Panc1 (cell line): ENCODE measurements around the gene GKN1.

ENCODE experiments used
- CTCF ChIP-seq: fragments of 450-650 bp; IDR thresholded peaks from 2 replicates; pipeline ENCODE4 v1.5.1; 2017; ENCODE audit warnings: mild to moderate bottlenecking
- POLR2AphosphoS5 ChIP-seq: IDR thresholded peaks from 2 replicates; pipeline ENCODE4 v1.6.1; 2012; ENCODE audit warnings: mild to moderate bottlenecking, low read depth, low read length, moderate library complexity
- REST ChIP-seq, 2 experiments: IDR thresholded peaks; 2 replicates each; pipeline ENCODE4 v1.6.1; 2011 to 2012; ENCODE audit warnings: low read depth in 2 of 2, control low read depth in 1 of 2, low read length in 1 of 2, mild to moderate bottlenecking in 1 of 2, moderate library complexity in 1 of 2; ENCODE audit not compliant: insufficient read depth in 1 of 2
- SIN3A ChIP-seq: IDR thresholded peaks from 2 replicates; pipeline ENCODE4 v1.6.1; 2012; ENCODE audit warnings: low read depth, mild to moderate bottlenecking, low read length, moderate library complexity, borderline replicate concordance; ENCODE audit not compliant: insufficient read depth

GRCh38 chr2:68989035-68989434 is 14.6 kb downstream of the GKN1 start:
- TF ChIP-seq CTCF (no peak), POLR2AphosphoS5 (no peak), SIN3A (no peak), REST (IDR thresholded peaks at IDR 0.05; ENCODE audit: insufficient read depth in 1 of 2, low read depth in 2 of 2, low read length in 1 of 2) (no peak)
